Measurements from ENCODE around the gene GLT6D1. TPM values are rescaled to one million over a fixed set of nuclear protein-coding genes. Genes with fewer than 3 reads are reported as not detected.

The GLT6D1 gene
- total and polyA plus RNA-seq, 10 donors: not detected

DNA sequence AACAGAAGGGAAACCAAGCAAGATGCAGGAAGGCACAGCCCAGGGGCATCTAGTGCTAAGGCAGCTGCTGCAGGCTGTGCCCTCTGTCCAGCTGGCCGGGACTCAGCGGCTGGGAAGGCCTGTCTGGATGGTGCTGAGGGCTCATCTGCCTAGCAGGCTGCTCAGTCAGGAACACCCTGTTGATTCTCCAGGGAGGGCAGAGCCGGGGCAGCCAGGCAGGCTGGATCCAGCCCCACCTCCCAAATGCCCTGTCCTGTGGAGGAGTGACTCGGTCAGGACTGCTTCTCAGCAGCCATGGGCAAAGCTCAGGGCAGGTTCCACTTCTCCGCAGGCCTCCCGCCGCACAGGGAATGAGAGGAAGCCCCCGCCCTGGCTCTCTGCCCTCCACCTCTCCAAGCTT, 16.0 kb upstream of the GLT6D1 start:
- Histone ChIP-seq H3K4me1 (no peaks in the 10 kb centered on the region), H3K4me3 (no peak overlapping the region), H3K27ac (no peak overlapping the region), H3K9me3 (peaks cover 0 to 4% (median 0%) of the 10 kb centered on the region in 8 donors), H3K27me3 (replicated peaks in 1 of 7) (peaks cover 0 to 15% (median 0%) of the 10 kb centered on the region in 7 donors), H3K36me3 (no peaks in the 10 kb centered on the region)
- no peak for DNase-seq
- 76 to 86% (median 78%) methylated on average over 6 to 8 of the region's 8 CpGs for WGBS, 5 donors
- TF ChIP-seq, protein P1, sequence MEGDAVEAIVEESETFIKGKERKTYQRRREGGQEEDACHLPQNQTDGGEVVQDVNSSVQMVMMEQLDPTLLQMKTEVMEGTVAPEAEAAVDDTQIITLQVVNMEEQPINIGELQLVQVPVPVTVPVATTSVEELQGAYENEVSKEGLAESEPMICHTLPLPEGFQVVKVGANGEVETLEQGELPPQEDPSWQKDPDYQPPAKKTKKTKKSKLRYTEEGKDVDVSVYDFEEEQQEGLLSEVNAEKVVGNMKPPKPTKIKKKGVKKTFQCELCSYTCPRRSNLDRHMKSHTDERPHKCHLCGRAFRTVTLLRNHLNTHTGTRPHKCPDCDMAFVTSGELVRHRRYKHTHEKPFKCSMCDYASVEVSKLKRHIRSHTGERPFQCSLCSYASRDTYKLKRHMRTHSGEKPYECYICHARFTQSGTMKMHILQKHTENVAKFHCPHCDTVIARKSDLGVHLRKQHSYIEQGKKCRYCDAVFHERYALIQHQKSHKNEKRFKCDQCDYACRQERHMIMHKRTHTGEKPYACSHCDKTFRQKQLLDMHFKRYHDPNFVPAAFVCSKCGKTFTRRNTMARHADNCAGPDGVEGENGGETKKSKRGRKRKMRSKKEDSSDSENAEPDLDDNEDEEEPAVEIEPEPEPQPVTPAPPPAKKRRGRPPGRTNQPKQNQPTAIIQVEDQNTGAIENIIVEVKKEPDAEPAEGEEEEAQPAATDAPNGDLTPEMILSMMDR (IDR thresholded peaks at IDR 0.05 in 8 of 11, conservative IDR thresholded peaks at IDR 0.05 in 3 of 11): no peak
- TF ChIP-seq POLR2A (IDR thresholded peaks at IDR 0.05) (no peak), POLR2AphosphoS5 (IDR thresholded peaks at IDR 0.05) (no peak)
- intact Hi-C loops (cut with DNase I; ENCODE audit: low total_unique reads): no loop called here

DNA sequence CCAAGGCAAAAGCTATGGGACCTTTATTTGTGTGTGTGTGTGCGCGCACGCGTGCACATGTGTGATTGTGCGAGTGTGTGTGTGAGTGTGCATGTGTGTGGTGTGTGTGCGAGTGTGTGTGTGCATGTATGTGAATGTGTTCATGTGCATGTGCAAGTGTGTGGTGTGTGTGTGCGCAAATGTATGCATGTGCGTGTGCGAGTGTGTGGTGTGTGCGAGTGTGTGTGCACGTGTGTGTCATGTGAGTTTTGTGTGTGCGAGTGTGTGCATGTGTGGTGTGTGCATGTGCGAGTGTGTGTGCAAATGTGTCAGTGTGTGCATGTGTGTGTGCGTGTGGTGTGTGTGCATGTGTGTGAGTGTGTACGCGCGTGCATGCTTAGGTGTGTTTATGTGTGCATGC, 11.1 kb upstream of the GLT6D1 start:
- whole genome bisulfite sequencing, 5 donors: 89 to 97% (median 94%) methylated on average over 17 of the region's 17 CpGs
- intact Hi-C loops (cut with DNase I; ENCODE audit: low total_unique reads): no loop called here
- H3K36me3 ChIP-seq: no peaks in the 10 kb centered on the region
- no peak for TF ChIP-seq POLR2AphosphoS5 (IDR thresholded peaks at IDR 0.05)
- no peak for TF ChIP-seq POLR2A (IDR thresholded peaks at IDR 0.05)
- TF ChIP-seq, protein P1 (IDR thresholded peaks at IDR 0.05 in 8 of 11, conservative IDR thresholded peaks at IDR 0.05 in 3 of 11): no peak
- H3K4me3 ChIP-seq: no peak overlapping the region
- DNase-seq: no peak
- no peak overlapping the region for H3K27ac ChIP-seq
- peaks cover 0 to 6% (median 0%) of the 10 kb centered on the region in 7 donors for H3K27me3 ChIP-seq (replicated peaks in 1 of 7)
- H3K4me1 ChIP-seq: no peaks in the 10 kb centered on the region
- peaks cover 3 to 51% (median 47%) of the 10 kb centered on the region in 8 donors for H3K9me3 ChIP-seq

DNA sequence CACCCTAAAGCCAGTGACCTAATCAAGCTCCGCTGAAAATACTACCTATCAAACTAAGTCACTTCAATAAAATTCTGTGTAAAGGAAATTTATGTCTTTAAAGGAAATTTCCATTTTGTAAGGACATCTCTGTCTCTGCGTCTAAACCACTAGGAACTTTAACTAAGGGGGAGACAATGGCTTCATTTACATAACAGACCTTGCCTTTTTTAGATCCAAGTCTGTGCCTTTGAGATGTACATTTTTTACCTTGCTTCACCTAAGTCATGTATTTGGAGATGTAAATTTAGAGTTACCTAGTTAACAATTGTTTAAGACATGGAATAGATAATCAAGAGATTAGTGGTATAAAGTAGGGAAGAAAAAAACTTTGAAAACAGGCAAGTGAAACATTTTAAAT, 10.2 kb upstream of the GLT6D1 start:
- 66 to 82% (median 73%) methylated on average over 2 of the region's 2 CpGs for WGBS, 5 donors
- TF ChIP-seq, protein P1 (IDR thresholded peaks at IDR 0.05 in 8 of 11, conservative IDR thresholded peaks at IDR 0.05 in 3 of 11): no peak
- TF ChIP-seq POLR2AphosphoS5 (IDR thresholded peaks at IDR 0.05) (no peak), POLR2A (IDR thresholded peaks at IDR 0.05) (no peak)

DNA sequence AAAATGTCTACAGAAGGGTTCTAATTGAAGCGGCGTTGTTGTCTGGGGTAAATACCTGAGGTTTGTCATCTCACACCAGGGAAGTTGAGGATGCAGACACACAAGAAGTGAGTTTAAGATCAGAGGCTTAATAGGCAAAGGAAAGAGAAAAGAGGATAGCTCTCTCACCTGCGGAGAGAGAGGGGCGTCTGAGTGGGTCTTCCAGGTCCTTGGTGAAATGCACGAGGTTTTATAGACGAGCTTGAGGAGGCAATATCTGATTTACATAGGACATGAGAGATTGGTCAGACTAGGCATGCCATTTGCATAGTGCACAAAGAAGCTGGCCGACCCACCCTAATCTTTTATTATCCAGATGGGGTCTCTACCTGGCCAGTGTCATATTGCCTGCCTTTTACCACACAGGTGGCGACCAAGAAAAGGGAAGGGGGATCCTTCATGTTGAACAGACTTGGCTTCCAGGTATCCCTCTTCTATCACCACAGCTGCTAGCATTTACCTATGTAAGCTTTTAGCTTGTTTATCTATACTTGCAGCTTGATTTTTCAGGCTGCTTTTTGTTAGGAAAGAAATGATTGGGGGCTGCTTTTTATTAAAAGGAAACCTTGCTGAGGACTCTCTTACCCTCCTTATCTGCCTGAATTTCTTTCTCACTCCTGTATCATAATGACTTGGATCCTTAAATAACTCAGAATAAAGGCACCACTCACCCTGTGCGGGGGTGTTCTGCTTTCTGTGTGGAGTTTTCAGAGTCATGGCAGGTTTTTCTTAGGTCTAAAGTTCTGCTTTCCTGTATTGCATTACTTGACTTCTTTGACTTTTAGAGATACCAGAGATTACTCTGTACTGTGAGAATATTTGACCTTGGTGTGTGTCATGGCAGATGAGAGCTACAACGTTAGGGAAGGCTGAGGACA, 9.4 kb upstream of the GLT6D1 start:
- no peak for DNase-seq
- H3K27ac ChIP-seq: no peak overlapping the region
- TF ChIP-seq POLR2A (IDR thresholded peaks at IDR 0.05) (no peak), POLR2AphosphoS5 (IDR thresholded peaks at IDR 0.05) (no peak)
- TF ChIP-seq, protein P1 (IDR thresholded peaks at IDR 0.05 in 8 of 11, conservative IDR thresholded peaks at IDR 0.05 in 3 of 11): no peak
- peaks cover 3 to 67% (median 63%) of the 10 kb centered on the region in 8 donors for H3K9me3 ChIP-seq
- intact Hi-C loops (cut with DNase I; ENCODE audit: low total_unique reads): no loop called here
- H3K4me3 ChIP-seq: no peak overlapping the region
- H3K36me3 ChIP-seq: no peaks in the 10 kb centered on the region
- no peaks in the 10 kb centered on the region for H3K4me1 ChIP-seq
- no peaks in the 10 kb centered on the region for H3K27me3 ChIP-seq (replicated peaks in 1 of 7)
- WGBS, 5 donors: 78 to 82% (median 80%) methylated on average over 10 of the region's 10 CpGs

More for the DNA sequence above, 10.2 kb upstream of the GLT6D1 start:
- H3K27me3 ChIP-seq (replicated peaks in 1 of 7): no peaks in the 10 kb centered on the region
- DNase-seq: no peak
- H3K9me3 ChIP-seq: peaks cover 3 to 60% (median 56%) of the 10 kb centered on the region in 8 donors
- no peaks in the 10 kb centered on the region for H3K4me1 ChIP-seq
- H3K27ac ChIP-seq: no peak overlapping the region
- no peaks in the 10 kb centered on the region for H3K36me3 ChIP-seq
- no peak overlapping the region for H3K4me3 ChIP-seq
- intact Hi-C loops (cut with DNase I; ENCODE audit: low total_unique reads): no loop called here

Data from spleen (tissue), 11 donors.